K562 (cell line): ENCODE results near the gene SLC16A4. TPM values are rescaled to one million over a fixed set of nuclear protein-coding genes. Genes with fewer than 3 reads are reported as not detected.

Source experiments
- ARNT ChIP-seq, 2 experiments: fragments of 450-650 bp; IDR thresholded peaks; 2 replicates each; pipeline ENCODE4 v1.6.1; 2016; ENCODE audit warnings: mild to moderate bottlenecking in 1 of 2
- BACH1 ChIP-seq: fragments of 200-800 bp; sonication (Bioruptor generic); IDR thresholded peaks from 2 replicates; pipeline ENCODE4 v1.6.1; 2016; ENCODE audit warnings: missing genetic modification characterization, missing compliant biosample characterization
- CBX1 ChIP-seq: sonication (generic); IDR thresholded peaks from 2 replicates; pipeline ENCODE4 v1.6.1; 2016; ENCODE audit warnings: antibody characterized with exemption, low read depth, mild to moderate bottlenecking
- ERF ChIP-seq: fragments of 450-650 bp; formaldehyde crosslinking; IDR thresholded peaks from 2 replicates; pipeline ENCODE4 v1.4.0; 2020; ENCODE audit warnings: mild to moderate bottlenecking, mixed read lengths
- FUS ChIP-seq: fragments of 200-400 bp; formaldehyde crosslinking; optimal IDR thresholded peaks from 2 replicates; pipeline ENCODE3; 2017; ENCODE audit warnings: low read depth, low read length
- KDM2B ChIP-seq: fragments of 250-450 bp; sonication (Bioruptor Pico); IDR thresholded peaks from 2 replicates; pipeline ENCODE4 v1.8.0; 2021; ENCODE audit warnings: mild to moderate bottlenecking, moderate library complexity
- LEF1 ChIP-seq: fragments of 450-650 bp; IDR thresholded peaks from 2 replicates; pipeline ENCODE4 v1.6.1; 2016; ENCODE audit warnings: mild to moderate bottlenecking
- MLX ChIP-seq, 2 experiments: fragments of 450-650 bp in 1 of 2; sonication (generic) in 1 of 2; formaldehyde crosslinking; conservative IDR thresholded peaks; 2 replicates each; pipeline versions ENCODE4 v1.4.0 to v1.8.1; 2020 to 2022; ENCODE audit warnings: mild to moderate bottlenecking in 1 of 2, missing genetic modification reagents in 1 of 2
- PKNOX1 ChIP-seq: fragments of 450-650 bp; IDR thresholded peaks from 2 replicates; pipeline ENCODE4 v1.6.1; 2016
- SMARCE1 ChIP-seq: fragments of 450-650 bp; IDR thresholded peaks from 2 replicates; pipeline ENCODE4 v1.7.1; 2016; ENCODE audit warnings: mild to moderate bottlenecking
- SREBF1 ChIP-seq: fragments of 150-350 bp; IDR thresholded peaks from 2 replicates; pipeline ENCODE4 v1.6.1; 2014; ENCODE audit warnings: antibody characterized with exemption, low read depth, low read length, borderline replicate concordance
- SRSF7 ChIP-seq: fragments of 200-400 bp; formaldehyde crosslinking; optimal IDR thresholded peaks from 2 replicates; pipeline ENCODE3; 2017; ENCODE audit warnings: mild to moderate bottlenecking, low read depth, low read length
- ZNF12 ChIP-seq: sonication (generic); formaldehyde crosslinking; IDR thresholded peaks from 2 replicates; pipeline ENCODE4 v1.4.0; 2020; ENCODE audit warnings: mild to moderate bottlenecking, missing genetic modification reagents
- ZNF318 ChIP-seq, 2 experiments: fragments of 450-650 bp; IDR thresholded peaks; 2 replicates each; pipeline ENCODE4 v1.6.1; 2016; ENCODE audit warnings: mild to moderate bottlenecking in 2 of 2, borderline replicate concordance in 1 of 2, low read depth in 1 of 2, moderate library complexity in 1 of 2
- ZNF707 ChIP-seq: fragments of 250-450 bp; sonication (Bioruptor Pico); conservative IDR thresholded peaks from 2 replicates; pipeline ENCODE4 v1.8.0; 2022; ENCODE audit warnings: inconsistent platforms, mild to moderate bottlenecking, moderate library complexity
- ZNF77 ChIP-seq: fragments of 250-450 bp; sonication (Bioruptor Pico); IDR thresholded peaks from 2 replicates; pipeline ENCODE4 v1.5.0; 2020
- polyA plus RNA-seq, 8 experiments: library from polyadenylated mRNA; depleted of rRNA in 4 of 8; stranded (reverse) in 5 of 8; unstranded in 3 of 8; fragments of >200 nt; fragmentation: Nextera tagmentation in 2 of 8; fragmentation: Illumina TruSeq in 1 of 8; extraction: Ambion mirVana in 2 of 8; extraction: Trizol in 1 of 8; gene quantifications; 2 replicates each; pipeline versions ENCODE4 v1.2.1 to v1.2.3, GENCODE V29; 2011 to 2014; ENCODE audit warnings: inconsistent platforms in 1 of 8, missing spikeins in 1 of 8
- total RNA-seq, 7 experiments: library from RNA; depleted of rRNA in 6 of 7; stranded (reverse); fragments of >200 nt in 6 of 7; fragmentation: Illumina TruSeq in 2 of 7; extraction: Trizol in 2 of 7; gene quantifications; 2 replicates each; pipeline versions ENCODE4 v1.2.1 to v1.2.3, GENCODE V29; 2011 to 2021; ENCODE audit warnings: low replicate concordance in 1 of 7

The SLC16A4 gene
- total and polyA plus RNA-seq, 9 of the 15 experiments (the other 6 are each of a cell fraction or from before 2014, with no cell fraction given): 0.04 to 0.31 (median 0.18) TPM; not detected in 1

- TF ChIP-seq ZNF318 (IDR thresholded peaks at IDR 0.05; ENCODE audit: borderline replicate concordance in 1 of 2, low read depth in 1 of 2) (peak in 1 of 2 experiments; percentile 80; a peak in 2 of 4 replicates), SRSF7 (no peak), BACH1 (tag) (peak; percentile 90; the same call in 1 of the 2 replicates), LEF1 (no peak), MLX (CRISPR knock-in tag; conservative IDR thresholded peaks at IDR 0.05) (no peak), SMARCE1 (peak; percentile 90; the same call in 1 of the 2 replicates), PKNOX1 (peak; percentile 51), ERF (CRISPR knock-in tag) (0 out of 2 replicates have a peak, but pooled peaks have one; percentile 20), ZNF77 (no peak), CBX1 (no peak), ZNF12 (CRISPR knock-in tag) (no peak), SREBF1 (no peak), ZNF707 (no peak), FUS (no peak), KDM2B (CRISPR knock-in tag) (no peak), ARNT (IDR thresholded peaks at IDR 0.05) (no peak; a peak in 1 of 4 replicates)
Observed at GRCh38 chr1:110420874-110421793, 30.3 kb upstream of the SLC16A4 start (continued).
